NT2/D1 (cell line): ENCODE measurements around the gene PURA.

Source experiments
- SUZ12 ChIP-seq: IDR thresholded peaks from 2 replicates; pipeline ENCODE4 v1.6.1; 2011; ENCODE audit not compliant: insufficient read length, insufficient read depth; ENCODE audit errors: extremely low read depth
- YY1 ChIP-seq: IDR thresholded peaks from 2 replicates; pipeline ENCODE4 v1.6.1; 2011; ENCODE audit not compliant: insufficient read length, insufficient read depth
- ZNF274 ChIP-seq: IDR thresholded peaks from 2 replicates; pipeline ENCODE4 v1.6.1; 2011; ENCODE audit warnings: mild to moderate bottlenecking, low read depth, low read length

DNA sequence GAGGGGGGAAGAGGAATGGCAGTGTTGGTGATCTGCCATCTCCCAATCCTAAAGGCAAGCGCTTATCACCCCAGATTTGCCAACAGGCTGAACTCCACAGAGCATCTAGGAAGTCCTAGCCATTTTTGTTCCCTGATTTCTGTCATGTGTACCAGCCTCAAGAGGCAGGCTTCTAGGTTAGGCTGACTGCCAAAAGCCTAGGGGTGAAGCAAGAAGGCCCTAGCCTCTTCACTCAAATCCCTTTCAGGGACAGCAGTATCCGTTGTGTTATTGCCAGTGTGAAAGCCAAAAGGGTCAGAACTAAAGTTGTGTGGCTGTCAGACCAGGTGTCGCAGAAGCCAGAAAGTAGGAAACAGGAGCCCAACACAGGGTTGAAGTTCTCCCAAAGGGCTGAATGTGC is 26.5 kb downstream of the PURA start:
- TF ChIP-seq YY1 (no peak), ZNF274 (no peak), SUZ12 (no peak)
